Natural killer cell treated with Interleukin-12 subunit alpha and Interleukin-12 subunit beta and Interleukin-15 and Interleukin-18, amount 100 ng/mL, for 72 hours (primary cell): ENCODE data around the gene GMPS. TPM values are rescaled to one million over a fixed set of nuclear protein-coding genes. Genes with fewer than 3 reads are reported as not detected.

Experiments
- ATAC-seq, 2 donors: fragments of 150-1000 bp; cut with Tn5 transposase in 1 of 2; sonication (Bioruptor Pico), chemical (Tn5 transposase) in 1 of 2; 2 replicates each; pipeline ENCODE4 v1.10.0; 2021
- DNase-seq: peaks from one replicate; pipeline ENCODE4 v3.0.0; 2022; ENCODE audit warnings: low spot score
- H3K27ac Mint-ChIP-seq, 2 donors: 1 replicate in 1 of 2; 2 replicates in 1 of 2; pipeline ENCODE4 v1.8.0; 2022; ENCODE audit warnings: mixed read lengths in 2 of 2, mild to moderate bottlenecking in 1 of 2, moderate library complexity in 1 of 2
- H3K27me3 Mint-ChIP-seq, 2 donors: 1 replicate in 1 of 2; 2 replicates in 1 of 2; pipeline ENCODE4 v1.8.0; 2022; ENCODE audit warnings: mixed read lengths in 2 of 2
- H3K36me3 Mint-ChIP-seq: one replicate; pipeline ENCODE4 v1.8.0; 2022; ENCODE audit warnings: mixed read lengths
- H3K4me1 Mint-ChIP-seq, 2 donors: 1 replicate in 1 of 2; 2 replicates in 1 of 2; pipeline ENCODE4 v1.8.0; 2022; ENCODE audit warnings: low read depth in 2 of 2, mixed read lengths in 2 of 2, mild to moderate bottlenecking in 1 of 2
- H3K4me3 Mint-ChIP-seq: one replicate; pipeline ENCODE4 v1.8.0; 2022; ENCODE audit warnings: mixed read lengths
- H3K9me3 Mint-ChIP-seq: 2 replicates; pipeline ENCODE4 v1.8.0; 2022; ENCODE audit warnings: mixed read lengths
- total RNA-seq, 2 donors: library from RNA; stranded (reverse); gene quantifications; one replicate each; pipeline ENCODE4 v1.2.3, GENCODE V29; 2022

Gene GMPS
- total RNA-seq, 2 donors from 2014 or later: 79.5 to 127 TPM

DNA sequence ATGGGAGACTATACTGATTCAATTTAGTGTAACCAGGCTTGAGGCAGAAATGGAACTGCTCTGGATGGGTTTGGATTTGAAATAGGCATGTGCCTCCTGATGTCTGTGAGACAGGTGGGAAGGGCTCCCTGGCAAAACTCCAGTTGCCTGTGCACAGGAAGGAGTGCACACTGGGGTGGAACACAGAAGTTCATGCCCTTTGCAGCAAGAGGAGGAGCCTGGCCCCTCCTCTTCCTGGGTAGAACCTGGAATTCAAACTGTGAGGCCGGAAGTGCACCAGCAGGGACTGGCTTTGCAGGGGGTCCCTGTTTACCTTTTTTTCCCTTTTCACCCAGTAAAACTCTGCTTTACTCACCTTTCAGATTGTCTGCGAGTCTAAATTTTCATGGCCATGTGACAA, 99.9 kb downstream of the GMPS start:
- no peak overlapping the region for H3K4me3 Mint-ChIP-seq
- ATAC-seq (no peak), DNase-seq (no peak)
- H3K4me1 Mint-ChIP-seq: no peaks in the 10 kb centered on the region
- no peak overlapping the region for H3K27ac Mint-ChIP-seq
- H3K9me3 Mint-ChIP-seq: no peaks in the 10 kb centered on the region
- no peaks in the 10 kb centered on the region for H3K36me3 Mint-ChIP-seq
- peaks cover 0 to 8% of the 10 kb centered on the region in 2 donors for H3K27me3 Mint-ChIP-seq

GRCh38 chr3:155972885-155973584, 102.6 kb downstream of the GMPS start:
- Mint-ChIP-seq H3K4me3 (no peak overlapping the region), H3K27me3 (peaks cover 0 to 5% of the 10 kb centered on the region in 2 donors), H3K36me3 (no peaks in the 10 kb centered on the region), H3K27ac (no peak overlapping the region), H3K9me3 (no peaks in the 10 kb centered on the region), H3K4me1 (no peaks in the 10 kb centered on the region)
- no peak for DNase-seq
- ATAC-seq: no peak

- no peak for ATAC-seq
- DNase-seq: no peak
- Mint-ChIP-seq H3K27ac (no peak overlapping the region), H3K4me1 (no peaks in the 10 kb centered on the region), H3K4me3 (no peak overlapping the region), H3K27me3 (no peaks in the 10 kb centered on the region), H3K9me3 (no peaks in the 10 kb centered on the region), H3K36me3 (no peaks in the 10 kb centered on the region)
These were observed 107.9 kb downstream of the GMPS start for GRCh38 chr3:155978324-155978723.

DNA sequence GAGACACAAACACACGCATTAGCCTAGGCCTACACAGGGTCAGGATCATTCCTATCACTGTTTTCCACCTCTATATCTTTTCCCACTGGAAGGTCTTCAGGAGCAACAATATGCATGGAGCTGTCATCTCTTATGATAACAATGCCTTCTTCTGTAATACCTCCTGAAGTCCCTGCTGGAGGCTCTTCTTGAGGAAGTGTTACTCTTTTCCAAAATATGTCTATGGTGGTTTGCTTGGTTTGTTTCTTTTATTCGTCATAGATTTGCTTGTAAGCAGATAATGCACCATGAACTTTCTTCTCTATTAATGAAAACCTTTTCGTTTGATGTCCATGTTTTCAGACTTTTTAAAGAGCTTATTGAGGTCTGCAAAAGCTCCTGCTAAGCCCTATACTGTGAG, 109.3 kb downstream of the GMPS start:
- Mint-ChIP-seq H3K4me1 (no peaks in the 10 kb centered on the region), H3K4me3 (no peak overlapping the region), H3K27me3 (peaks cover 3 to 5% of the 10 kb centered on the region in 2 donors), H3K27ac (no peak overlapping the region), H3K9me3 (no peaks in the 10 kb centered on the region), H3K36me3 (no peaks in the 10 kb centered on the region)
- no peak for ATAC-seq
- no peak for DNase-seq

DNA sequence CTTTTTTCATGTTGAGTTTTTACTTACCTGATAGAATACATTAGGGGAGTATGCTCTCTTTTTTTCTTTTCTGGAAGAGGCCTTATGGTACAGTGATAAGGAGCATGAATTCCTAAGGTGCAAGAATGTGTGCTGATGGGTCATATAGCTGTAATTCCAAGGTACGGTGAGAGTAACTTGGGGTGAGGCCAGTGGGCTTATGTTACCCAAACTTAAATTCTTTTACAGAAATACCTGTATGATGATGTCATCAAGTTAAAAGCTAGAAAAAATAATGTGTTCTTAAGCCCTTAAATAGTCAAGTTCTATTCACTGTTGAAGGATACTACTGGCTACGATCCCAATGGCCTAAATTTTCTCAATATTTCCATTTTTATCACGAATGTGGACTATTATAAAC, 111.2 kb downstream of the GMPS start:
- Mint-ChIP-seq H3K4me1 (no peaks in the 10 kb centered on the region), H3K36me3 (no peaks in the 10 kb centered on the region), H3K27ac (no peak overlapping the region), H3K4me3 (no peak overlapping the region), H3K27me3 (peaks cover 5 to 6% of the 10 kb centered on the region in 2 donors), H3K9me3 (no peaks in the 10 kb centered on the region)
- DNase-seq (no peak), ATAC-seq (no peak)

DNA sequence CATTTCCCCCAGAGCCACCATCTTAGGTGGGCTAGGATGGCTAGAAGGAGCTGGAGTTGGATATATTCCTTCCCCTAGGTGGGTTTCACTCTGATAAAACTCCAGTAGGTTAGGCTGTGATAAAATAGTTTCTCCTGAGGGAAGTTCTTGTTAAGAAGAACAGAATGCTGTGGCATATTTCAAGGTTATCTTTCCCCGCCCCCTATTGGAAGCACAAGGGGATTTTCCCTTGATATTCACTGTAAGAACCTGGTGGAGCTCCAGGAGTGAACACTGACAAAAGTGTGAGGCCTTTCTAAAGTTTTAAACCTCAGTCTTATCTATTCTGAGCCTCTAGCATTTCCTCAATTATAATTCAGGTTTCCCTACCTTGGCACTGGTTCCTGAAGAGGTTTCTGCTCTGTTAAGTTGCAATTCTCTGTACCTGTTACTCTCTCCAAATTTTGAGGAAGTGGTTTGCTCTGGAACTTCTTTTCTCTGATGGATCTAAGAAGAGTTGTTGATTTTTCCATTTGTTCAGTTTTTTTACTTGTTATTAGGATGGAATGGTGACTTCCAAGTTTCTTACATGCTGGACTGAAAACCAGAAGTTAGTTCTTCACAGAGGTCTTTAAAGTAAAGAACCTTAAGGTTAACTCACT, 113.5 kb downstream of the GMPS start:
- Mint-ChIP-seq H3K9me3 (no peaks in the 10 kb centered on the region), H3K4me3 (no peak overlapping the region), H3K27ac (no peak overlapping the region), H3K27me3 (peaks cover 11 to 18% of the 10 kb centered on the region in 2 donors), H3K36me3 (no peaks in the 10 kb centered on the region), H3K4me1 (no peaks in the 10 kb centered on the region)
- ATAC-seq (no peak), DNase-seq (no peak)

GRCh38 chr3:155984791-155985417, 114.5 kb downstream of the GMPS start:
- DNase-seq (no peak), ATAC-seq (no peak)
- H3K27ac Mint-ChIP-seq: no peak overlapping the region
- peaks cover 11 to 18% of the 10 kb centered on the region in 2 donors for H3K27me3 Mint-ChIP-seq
- H3K9me3 Mint-ChIP-seq: no peaks in the 10 kb centered on the region
- H3K36me3 Mint-ChIP-seq: no peaks in the 10 kb centered on the region
- H3K4me1 Mint-ChIP-seq: no peaks in the 10 kb centered on the region
- H3K4me3 Mint-ChIP-seq: no peak overlapping the region

DNA sequence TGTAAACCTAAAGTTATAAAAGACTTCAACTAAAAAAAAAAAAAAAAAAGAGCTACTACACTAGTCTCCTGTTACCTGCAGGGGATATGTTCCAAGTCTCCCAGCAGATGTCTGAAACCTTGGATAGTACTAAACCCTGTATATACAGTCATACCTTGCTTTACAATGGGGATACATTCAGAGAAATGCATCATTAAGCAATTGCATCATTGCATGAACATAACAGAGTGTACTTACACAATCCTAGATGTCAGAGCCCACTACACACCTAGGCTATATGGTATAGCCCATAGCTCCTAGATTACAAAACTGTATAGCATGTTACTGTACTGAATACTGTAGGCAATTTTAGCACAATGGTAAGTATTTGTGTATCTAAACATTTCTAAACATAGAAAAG, 119.1 kb downstream of the GMPS start:
- H3K9me3 Mint-ChIP-seq: no peaks in the 10 kb centered on the region
- no peak for DNase-seq
- H3K36me3 Mint-ChIP-seq: no peaks in the 10 kb centered on the region
- H3K4me1 Mint-ChIP-seq: no peaks in the 10 kb centered on the region
- ATAC-seq: no peak
- H3K27me3 Mint-ChIP-seq: peaks cover 11 to 13% of the 10 kb centered on the region in 2 donors
- H3K27ac Mint-ChIP-seq: no peak overlapping the region
- no peak overlapping the region for H3K4me3 Mint-ChIP-seq

DNA sequence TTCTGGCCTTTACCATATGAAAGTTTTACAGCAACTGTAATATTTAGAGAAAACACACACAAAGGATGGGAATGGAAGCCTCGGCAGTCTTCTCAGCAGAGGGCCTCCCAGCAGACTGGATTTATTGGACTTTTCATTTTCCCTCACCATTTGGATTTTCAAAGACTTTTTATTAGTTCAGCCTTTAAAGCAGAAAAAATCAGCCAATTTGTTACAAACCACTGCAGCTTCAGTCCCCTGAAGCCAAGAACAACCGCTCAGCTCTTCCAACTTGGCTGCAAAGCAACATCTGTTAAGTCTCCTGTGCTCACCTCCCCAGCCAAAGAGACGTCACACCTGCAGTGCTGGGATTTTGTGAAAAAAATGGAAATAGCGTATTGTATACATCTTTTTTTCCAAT, 120.8 kb downstream of the GMPS start:
- no peak for DNase-seq
- no peaks in the 10 kb centered on the region for H3K9me3 Mint-ChIP-seq
- ATAC-seq: no peak
- no peaks in the 10 kb centered on the region for H3K36me3 Mint-ChIP-seq
- no peak overlapping the region for H3K27ac Mint-ChIP-seq
- H3K4me1 Mint-ChIP-seq: no peaks in the 10 kb centered on the region
- peaks cover 11 to 21% of the 10 kb centered on the region in 2 donors for H3K27me3 Mint-ChIP-seq
- no peak overlapping the region for H3K4me3 Mint-ChIP-seq

DNA sequence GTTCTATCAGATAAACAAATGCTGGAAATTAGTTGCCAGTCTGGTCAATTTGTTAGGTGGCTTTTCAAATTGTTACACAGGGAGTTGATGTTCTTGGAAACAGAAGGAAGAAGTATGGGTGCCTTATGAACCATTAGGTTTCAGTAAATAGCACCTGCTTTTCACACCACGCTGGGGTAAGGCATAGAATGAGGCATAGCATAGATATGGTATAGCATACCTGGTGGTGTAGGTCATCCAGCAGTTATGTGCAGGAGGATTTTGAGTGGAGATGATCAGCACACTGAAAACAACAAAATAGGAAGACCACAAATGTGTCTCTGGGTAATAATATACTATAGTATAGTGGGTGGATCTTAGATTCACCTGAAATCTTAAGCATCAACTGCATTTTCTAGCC, 121.4 kb downstream of the GMPS start:
- ATAC-seq (no peak), DNase-seq (no peak)
- Mint-ChIP-seq H3K36me3 (no peaks in the 10 kb centered on the region), H3K4me1 (no peaks in the 10 kb centered on the region), H3K27ac (no peak overlapping the region), H3K9me3 (no peaks in the 10 kb centered on the region), H3K4me3 (no peak overlapping the region), H3K27me3 (peaks cover 11 to 21% of the 10 kb centered on the region in 2 donors)

Other genes with a start within 250 kb of the GMPS start
- under 1 TPM; 0.17 to 0.24 TPM for gene PLCH1, start 125.6 kb upstream of the GMPS start, total RNA-seq
- gene C3orf33, start 64.4 kb upstream of the GMPS start, total RNA-seq: 1 to 10 TPM; 1.6 to 1.7 TPM
- 10 to 100 TPM; 29.1 to 36.7 TPM for gene SLC33A1, start 16.2 kb upstream of the GMPS start, total RNA-seq
- not detected for gene KCNAB1, start 249.9 kb downstream of the GMPS start, total RNA-seq